Stimulated activated CD8-positive, alpha-beta memory T cell treated with anti-CD3 and anti-CD28 coated beads, Interleukin-15, amount 100 ng/mL, for 4 hours (primary cell): ENCODE results near the gene LATS2.

Source experiments
- DNase-seq, 2 donors: peaks; one replicate each; pipeline ENCODE4 v3.0.0-alpha.2; 2020; ENCODE audit warnings: low read depth in 2 of 2

The LATS2 gene

GRCh38 chr13:21061029-21061763 lies at the start of gene LATS2:
TSS of gene LATS2 (minus strand) at chr13:21061586. CDS start at chr13:21046026, 15,560 bp downstream.
- peak; percentile 42 to 43 for DNase-seq

DNA sequence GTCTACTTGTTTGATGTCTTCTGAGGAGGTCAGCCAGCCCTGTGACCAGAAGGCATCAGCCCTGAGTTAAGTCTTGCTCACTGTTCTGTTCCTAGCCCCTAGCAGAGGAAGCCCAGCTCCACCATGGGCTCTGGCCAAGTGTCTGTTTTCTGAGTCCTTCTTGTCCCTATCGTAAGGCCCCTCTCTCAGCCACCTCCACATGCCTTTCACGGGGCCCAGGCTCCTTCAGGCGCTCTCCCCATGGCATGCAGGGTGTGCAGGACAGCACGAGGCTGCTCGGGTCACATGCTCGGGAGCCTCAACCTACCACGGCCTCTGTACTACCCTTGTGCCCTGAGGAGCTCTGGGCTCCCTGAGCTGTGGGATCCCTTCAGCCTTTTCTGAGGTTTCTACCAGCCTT lies 47.8 kb upstream of the LATS2 start:
- no peak for DNase-seq

DNA sequence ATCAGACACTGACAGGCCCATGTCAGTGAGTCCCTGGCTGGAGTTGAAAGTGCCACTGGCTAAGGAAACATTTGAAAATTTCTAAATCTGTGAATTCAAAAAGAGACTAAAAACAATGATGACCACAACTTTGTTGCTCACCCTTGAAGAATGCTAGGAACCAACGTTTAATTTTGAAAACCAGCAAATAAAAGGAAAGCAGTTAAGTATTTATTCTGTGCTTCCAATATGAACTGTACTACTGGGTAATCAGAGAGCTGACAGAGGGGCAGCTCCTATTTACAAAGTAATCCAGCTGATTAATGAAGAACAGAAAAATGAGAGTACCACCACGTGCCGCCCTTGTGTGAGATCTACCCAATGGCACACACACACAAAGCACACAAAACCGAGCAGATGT lies 44.7 kb upstream of the LATS2 start:
- no peak for DNase-seq

GRCh38 chr13:21104199-21105019 lies 43.0 kb upstream of the LATS2 start:
- no peak for DNase-seq

DNA sequence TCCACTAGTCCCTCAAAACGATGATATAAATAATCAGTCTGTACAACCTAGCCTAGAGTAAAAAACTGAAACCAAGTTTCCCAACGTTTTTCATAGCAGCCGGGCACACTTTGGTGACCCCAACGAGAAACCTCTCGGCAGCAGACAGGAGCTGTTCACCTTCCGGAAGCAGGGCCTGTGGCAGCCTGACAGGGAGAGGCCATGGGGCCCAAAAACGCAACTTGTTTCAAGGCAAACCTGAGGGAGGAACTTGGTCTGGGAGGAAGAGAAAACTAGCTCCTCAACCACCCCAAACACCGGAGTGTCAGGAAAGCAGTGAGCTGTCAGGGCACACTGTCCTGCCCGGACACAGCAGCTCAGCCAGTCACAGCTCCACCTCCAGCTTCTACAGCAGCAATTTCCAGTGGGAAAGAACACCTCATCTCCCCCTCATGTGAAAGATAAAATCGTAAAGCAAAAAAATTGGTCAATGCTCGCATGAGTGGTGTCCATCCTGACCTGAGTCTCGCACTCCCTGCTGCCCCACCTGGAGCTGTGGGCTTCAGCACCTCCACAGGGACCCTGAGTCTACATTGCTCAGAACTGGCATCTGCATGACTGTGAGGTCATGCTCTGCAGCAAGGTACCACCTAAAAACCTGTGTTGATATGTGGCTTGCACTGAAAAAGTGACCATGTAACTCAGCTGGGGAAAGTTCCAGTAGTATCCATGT lies 40.6 kb upstream of the LATS2 start:
- no peak for DNase-seq

GRCh38 chr13:21100994-21101757 lies 39.8 kb upstream of the LATS2 start:
- DNase-seq = no peak

GRCh38 chr13:21100211-21100610 lies 38.8 kb upstream of the LATS2 start:
- no peak for DNase-seq

DNA sequence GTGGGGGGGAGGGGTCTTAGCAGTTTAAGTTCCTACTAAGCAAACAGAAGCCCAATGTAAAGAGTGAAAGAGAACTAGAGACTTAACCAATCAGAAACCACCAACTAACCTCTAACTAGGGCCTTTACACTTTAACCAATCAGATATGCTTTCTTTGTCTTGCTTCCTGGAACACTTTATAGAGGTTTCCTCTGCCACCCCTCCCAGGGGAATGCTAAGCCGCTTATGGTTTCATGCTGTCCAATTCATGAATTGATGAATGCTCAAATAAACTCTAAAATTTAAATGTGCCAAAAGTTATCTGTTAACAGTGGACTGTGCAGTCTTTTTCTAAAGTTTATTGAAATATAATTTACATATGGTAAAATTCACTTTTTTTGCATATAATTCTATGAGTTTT lies 33.9 kb upstream of the LATS2 start:
- DNase-seq = no peak

GRCh38 chr13:21089830-21090229 lies 28.4 kb upstream of the LATS2 start:
- DNase-seq = no peak

GRCh38 chr13:21088534-21088933 lies 27.1 kb upstream of the LATS2 start:
- no peak for DNase-seq

DNA sequence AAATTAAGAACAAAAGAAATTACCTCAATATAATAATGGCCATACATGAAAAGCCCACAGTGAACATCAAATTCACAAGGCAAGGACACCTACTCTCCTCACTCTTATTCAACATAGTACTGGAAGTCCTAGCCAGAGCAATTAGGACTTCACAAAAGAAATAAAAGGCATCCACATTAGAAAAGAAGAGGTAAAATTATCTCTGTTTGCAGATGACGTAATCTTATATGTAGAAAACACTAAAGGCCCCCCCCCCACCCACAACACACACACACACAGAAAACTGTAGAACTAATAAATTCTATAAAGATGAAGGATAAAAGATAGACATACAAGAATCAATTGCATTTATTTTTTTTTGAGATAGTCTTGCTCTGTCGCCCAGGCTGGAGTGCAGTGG lies 25.5 kb upstream of the LATS2 start:
- no peak for DNase-seq

DNA sequence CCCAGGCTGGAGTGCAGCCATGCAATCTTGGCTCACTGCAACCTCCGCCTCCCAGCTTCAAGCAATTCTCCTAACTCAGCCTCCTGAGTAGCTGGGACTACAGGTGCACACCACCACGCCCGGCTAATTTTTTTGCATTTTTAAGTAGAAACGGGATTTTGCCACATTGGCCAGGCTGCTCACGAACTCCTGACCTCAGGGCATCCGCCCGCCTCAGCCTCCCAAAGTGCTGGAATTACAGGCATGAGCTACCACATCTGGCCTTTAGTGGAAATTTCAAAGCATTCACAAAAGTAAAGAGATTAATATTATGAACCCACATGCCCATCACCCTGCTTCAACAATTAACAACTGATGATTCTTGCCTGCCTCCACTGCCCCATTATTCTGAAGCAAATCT lies 20.5 kb upstream of the LATS2 start:
- no peak for DNase-seq

- DNase-seq = no peak
Measured at GRCh38 chr13:21080593-21080891, 19.2 kb upstream of the LATS2 start.

DNA sequence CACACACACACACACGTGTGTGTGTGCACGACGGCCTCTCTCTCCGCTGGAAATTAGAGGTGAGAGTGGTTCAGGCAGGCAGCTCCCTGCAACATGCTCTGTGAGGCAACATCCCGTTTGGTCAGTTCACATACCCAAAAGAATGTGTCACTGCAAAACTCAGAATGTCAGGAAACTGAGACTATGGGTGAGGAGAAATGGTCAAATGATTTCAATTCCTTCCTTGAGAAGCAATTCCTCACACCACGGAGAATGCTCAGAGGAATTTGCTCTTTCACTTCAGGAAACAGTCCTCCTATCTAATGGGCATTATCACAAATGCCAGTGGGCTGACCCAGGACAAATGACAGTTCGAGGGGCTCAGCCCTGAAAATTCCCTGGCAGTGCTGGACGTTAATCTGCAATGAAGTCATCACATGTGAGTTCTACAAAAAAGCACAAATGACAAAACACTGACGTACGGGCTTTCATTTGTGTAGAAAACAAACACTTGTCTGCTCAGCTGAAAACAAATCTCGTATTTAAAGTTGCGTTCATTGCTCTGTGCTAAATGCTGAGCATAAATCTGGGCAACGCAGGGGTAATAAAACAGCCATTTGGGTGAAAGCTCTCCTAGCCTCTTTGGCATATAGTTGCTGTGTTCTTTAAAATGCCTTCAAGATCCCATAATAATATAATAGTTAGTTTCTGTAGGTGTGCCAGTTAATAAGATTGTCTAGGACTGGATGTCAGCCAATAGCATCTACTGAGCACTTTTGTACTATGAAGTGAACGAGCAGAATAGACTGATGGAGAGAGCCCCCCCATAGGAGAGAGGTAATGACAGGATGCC lies 18.6 kb upstream of the LATS2 start:
- DNase-seq = no peak

- DNase-seq = no peak
Measured at GRCh38 chr13:21079221-21079620, 17.8 kb upstream of the LATS2 start.

- no peak for DNase-seq
Measured at GRCh38 chr13:21078501-21078900, 17.1 kb upstream of the LATS2 start.

DNA sequence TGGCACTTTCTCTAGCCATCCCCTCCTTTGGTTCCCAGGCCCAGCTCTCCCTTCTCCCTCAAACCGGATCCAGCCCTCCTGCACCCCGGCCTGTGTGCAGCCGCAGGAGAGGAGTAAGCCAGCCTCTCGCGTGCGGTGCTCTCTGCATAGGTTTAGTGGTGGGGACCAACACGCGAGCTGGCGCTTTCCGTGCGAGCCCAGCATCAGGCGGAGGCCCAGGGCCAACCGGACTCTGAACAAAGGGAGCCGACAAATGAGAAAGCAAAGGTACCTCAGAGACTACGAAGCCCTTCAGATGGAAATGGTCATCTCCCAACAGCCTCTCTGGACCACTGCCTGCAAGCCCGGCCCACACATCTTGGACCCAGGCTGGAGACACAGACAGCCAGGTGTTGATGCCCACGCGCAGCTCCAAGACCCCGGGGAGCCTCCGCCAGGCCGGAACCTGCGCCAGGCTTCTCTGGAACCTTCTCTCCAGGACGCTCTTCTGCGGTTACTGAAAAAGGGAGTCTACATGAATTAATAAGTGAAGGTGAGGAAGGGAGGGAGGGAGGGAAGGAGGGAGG lies 16.5 kb upstream of the LATS2 start:
- no peak for DNase-seq

DNA sequence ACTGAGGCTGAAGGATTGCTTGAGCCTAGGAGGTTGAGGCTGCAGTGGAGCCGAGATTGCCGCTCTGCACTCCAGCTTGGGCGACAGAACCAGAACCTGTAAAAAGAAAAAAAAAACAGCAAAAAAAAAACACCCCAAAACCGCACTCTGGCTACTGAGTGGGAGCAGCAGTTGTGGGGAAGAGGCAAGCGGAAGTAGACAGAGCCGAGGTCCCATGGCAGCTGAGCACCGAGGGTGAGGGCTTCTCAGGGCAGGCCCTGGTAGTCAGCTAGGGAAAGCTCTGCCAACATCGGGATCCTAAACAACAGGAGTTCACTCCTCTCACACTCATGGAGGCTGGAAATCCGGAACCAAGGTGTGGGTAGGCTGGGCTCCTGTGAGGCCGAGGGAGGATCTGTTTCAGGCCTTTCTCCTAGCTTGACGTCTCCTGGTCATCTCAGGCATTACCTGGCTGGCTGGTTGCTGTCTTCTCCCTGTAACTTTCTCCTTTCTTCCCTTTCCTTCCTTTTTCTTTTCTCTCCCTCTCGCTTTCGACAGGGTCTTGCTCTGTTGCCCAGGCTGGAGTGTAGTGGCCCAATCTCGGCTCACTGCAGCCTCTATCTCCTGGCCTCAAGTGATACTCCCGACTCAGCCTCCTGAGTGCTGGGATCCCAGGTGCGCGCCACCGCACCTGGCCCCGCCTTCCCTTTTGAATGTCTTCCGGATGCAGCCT lies 15.8 kb upstream of the LATS2 start:
- no peak for DNase-seq

DNA sequence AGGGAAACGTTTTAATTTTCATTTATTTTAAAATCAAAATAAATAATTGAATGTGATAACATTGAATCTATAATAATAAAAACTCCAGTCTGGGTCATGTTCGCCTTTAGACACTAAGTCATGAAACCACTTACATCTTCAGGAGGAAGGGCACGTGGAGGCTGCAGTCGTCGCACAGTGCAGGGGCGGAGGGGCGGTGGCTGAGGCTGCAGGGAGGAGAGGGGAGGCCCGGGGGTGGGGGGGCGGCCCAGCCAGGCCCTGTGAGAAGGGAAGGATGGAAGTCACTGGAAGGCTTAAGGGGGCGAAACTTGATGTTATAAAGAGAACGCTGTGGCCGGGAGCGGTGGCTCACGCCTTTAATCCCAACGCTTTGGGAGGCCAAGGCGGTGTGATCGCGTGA lies 14.9 kb upstream of the LATS2 start:
- DNase-seq = no peak
